Limb (tissue), 2 donors: ENCODE data around the gene CORO7.

Source experiments
- DNase-seq, 2 donors: peaks; one replicate each; pipeline ENCODE4 v3.0.0-alpha.2; 2016; ENCODE audit errors: extremely low spot score in 2 of 2

Gene CORO7

GRCh38 chr16:4426021-4426684, 9.8 kb upstream of the CORO7 start:
- DNase-seq = no peak

GRCh38 chr16:4425378-4426020, 9.1 kb upstream of the CORO7 start, which contains the start of gene DNAJA3:
TSS of gene DNAJA3 (plus strand) at chr16:4425868. CDS start at chr16:4425882, 14 bp downstream.
- peak; percentile 95 to 97 for DNase-seq

- no peak for DNase-seq
Observed at GRCh38 chr16:4420505-4421105, 4.2 kb upstream of the CORO7 start.

DNA sequence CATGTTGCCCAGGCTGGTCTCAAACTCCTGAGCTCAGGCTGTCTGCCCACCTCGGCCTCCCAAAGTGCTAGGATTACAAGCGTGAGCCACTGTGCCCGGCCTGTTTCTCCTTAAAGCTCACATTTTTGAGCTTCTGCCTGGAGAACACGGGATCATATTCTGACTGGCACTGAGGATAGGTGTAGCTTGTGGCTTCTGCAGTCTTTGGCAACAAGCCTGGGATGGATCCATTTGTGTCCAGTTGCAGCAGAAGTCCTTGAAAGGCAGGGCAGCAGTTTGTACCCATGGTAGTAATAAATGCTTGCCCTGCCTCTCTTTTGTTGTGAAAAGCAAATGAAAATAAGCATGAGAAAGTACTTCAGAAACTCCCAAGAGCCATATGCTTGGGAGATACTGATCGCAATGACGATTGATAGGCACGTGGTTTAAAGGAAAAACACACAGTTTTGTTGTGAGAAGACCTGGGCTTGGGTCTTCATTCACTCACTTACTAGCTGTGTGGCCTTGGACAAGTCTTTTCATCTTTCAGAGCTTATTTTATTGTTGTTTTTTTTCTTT, 3.1 kb upstream of the CORO7 start:
- no peak for DNase-seq

GRCh38 chr16:4415538-4416199, 727 bp downstream of the CORO7 start:
- DNase-seq = peak in 1 of 2 donors; percentile 59

DNA sequence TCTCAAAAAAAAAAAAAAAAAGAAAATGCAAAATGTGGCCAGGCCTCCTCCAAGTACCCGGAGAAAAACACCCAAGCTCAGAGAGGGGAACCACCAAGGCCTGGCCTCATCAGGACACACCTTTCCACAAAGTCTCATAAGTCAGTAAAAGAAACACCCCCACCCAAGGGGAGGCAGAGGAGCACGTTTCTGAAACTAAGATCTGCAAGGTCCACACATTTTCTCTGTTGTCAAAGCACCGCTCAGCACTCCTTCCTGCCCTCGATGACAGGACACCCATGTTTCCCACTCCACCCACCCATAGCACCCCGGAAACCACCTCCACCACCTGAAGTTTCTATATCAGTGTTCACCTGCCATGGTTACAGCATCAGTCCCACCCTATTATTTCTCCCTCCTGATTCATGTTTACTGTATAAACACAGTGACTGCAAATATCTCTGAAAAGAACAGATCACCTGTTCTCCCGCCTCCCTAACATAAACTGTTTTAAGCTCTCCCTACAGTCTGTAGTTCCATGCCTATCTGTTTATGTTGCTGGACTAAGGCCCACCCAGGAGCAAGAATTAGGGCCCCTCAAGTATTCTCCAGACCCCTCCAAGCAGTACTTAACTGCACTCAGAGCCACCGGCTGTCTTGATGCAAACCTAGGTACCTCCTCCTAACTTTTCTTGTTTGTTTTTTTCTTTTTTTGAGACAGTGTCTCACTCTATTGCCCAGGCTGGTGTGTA, 2.0 kb downstream of the CORO7 start:
- DNase-seq = no peak

DNA sequence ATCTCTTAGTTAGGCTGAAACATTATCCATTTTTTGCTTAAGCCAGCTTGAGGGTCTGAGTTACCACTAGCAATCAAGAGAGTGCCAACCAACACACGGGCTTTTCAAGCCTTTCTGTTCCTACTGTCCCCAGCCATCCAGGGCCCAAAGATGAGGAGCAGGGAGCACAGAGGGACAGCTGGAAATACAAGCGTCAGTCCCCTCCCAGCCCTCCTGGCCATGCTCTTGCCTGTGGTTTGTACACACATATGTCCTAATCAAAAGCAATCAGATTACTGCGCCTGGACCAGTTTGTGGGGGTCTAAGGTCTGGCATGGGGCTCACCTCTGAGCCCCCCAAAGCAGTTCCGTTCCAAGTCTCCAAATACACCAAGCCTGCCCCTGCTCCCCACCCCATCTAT, 3.5 kb downstream of the CORO7 start:
- DNase-seq = no peak

DNA sequence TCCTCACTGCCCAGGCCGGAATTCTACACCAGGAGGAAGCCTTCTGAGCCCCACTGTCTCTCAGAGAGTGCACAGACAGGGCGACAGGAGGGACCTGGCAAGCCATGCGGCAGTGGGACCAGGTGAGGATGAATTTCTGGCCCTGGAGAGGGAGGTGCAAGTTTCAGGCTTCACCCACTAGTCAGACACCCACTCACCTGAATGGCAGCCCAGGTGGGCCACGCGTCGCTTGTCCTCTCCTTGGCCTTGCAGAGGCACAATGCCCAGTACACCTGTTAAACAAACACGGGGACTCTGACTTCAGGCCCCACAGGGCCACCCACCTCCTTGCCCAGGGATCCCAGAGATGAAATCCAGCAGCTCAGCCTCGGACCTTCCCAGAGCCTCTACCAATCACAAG, 4.2 kb downstream of the CORO7 start:
- DNase-seq = no peak

GRCh38 chr16:4411684-4412083, 4.7 kb downstream of the CORO7 start:
- DNase-seq = peak in 1 of 2 donors; percentile 72

DNA sequence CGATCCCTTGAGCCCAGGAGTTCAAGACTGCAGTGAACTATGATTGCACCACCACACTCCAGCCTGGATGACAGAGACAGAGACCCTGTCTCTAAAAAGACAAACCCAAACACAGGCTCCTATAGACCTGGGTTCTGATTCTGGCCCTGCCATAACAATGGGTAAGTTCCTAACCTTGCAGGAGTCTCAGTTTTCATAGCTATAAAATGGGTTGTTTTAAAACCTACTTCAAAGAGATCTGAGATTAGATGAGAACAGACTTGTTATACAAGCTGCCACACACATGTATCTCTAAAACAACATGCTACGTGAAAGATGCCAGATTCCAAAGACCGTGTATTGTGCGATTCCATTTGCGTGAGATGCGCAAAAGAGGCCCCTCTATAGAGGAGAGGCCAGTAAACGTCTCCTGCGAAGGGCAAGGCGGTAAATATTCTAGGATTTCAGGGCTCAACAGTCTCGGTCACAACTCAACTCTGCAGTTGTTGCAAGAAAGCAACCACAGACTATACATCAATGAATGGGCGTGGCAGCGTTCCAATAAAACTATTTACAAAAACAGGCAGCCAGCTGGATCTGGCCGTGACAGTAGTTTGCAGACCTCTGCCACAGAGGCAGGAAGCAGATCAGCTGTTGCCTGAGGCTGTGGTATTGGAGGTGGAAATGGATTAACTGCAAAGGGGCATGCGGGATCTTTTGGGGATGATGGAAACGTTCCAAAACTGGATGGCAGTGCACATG, 5.9 kb downstream of the CORO7 start:
- DNase-seq = peak; percentile 69 to 84

- peak in 1 of 2 donors; percentile 36 for DNase-seq
Observed at GRCh38 chr16:4409081-4409932, 7.1 kb downstream of the CORO7 start.

DNA sequence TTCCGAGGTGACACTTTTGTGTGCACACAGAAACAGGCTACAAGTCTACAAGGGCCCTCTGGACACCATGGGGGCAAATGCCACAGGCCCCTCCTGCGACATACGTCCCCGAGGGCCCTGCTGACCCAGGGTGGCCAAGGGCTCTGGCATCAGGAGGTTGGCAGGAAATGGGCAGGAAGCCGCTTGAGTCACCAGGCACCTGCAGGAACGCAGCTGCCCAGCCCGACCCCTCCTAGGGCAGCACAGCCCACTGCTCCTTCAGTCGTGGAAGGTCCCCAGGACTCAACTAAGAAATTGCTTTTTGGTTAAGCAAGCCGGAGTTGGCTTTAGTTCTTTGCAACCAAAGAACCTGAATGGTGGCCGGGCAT, 8.1 kb downstream of the CORO7 start:
- no peak for DNase-seq

GRCh38 chr16:4407543-4408322, 8.7 kb downstream of the CORO7 start:
- no peak for DNase-seq

- peak in 1 of 2 donors; percentile 33 for DNase-seq
Observed at GRCh38 chr16:4404967-4405696, 11.3 kb downstream of the CORO7 start.

DNA sequence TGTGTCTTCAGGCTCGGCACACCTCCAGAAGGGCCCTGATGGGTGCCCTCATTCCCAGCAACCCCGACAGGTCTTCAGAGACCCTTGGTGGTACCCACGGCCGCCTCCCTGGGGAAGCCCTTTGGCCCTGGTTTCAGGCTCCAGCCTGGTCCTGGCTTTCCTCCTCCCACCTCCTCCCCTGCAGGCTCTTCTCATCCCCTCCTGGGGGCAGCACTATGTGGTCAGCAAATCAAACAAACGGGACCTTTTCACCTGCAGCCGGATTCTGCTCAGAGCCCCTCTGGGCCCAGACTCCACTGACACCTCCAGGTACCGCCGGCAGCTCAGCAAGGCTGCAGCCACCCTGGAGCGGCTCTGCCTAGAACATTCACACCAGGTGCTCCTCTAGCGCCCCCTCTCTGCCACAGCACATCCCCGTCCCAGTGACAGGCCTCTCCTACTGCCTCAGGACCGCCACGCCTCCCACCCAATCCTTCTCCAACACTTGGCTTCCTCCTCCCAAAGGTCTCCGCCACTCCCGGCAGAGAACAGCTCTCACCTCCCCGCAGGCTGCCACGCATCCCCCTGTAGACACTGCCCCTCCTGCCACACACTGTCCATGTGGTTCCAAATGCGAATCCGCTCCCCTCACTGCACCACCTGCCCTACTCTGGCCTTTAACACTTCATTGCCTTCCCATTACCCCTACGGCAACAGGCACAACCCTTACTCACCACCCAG, 12.0 kb downstream of the CORO7 start:
- DNase-seq = peak in 1 of 2 donors; percentile 70

GRCh38 chr16:4403133-4403949, 13.1 kb downstream of the CORO7 start:
- DNase-seq = peak in 1 of 2 donors; percentile 27
